Activated B cell treated with CpG ODN at 0.5 μM for 24 hours (primary cell): ENCODE data around the gene BMERB1. TPM values are rescaled to one million over a fixed set of nuclear protein-coding genes. Genes with fewer than 3 reads are reported as not detected.

Source experiments
- ATAC-seq: fragments of 200-7000 bp; cut with Tn5 transposase; one replicate; pipeline ENCODE4 v1.10.0; 2021; ENCODE audit warnings: low read depth, mild to moderate bottlenecking, moderate library complexity
- CTCF ChIA-PET: fragments of 350-600 bp; sonication (Branson Sonifier 250); formaldehyde crosslinking; loops from one replicate; lab custom pipeline; 2021; ENCODE audit warnings: antibody characterized with exemption; lab: Charles Lee
- POLR2A ChIA-PET: fragments of 350-600 bp; sonication (Branson Sonifier 250); formaldehyde crosslinking; loops from one replicate; lab custom pipeline; 2021; ENCODE audit warnings: antibody characterized with exemption; lab: Charles Lee
- DNase-seq: peaks from one replicate; pipeline ENCODE4 v3.0.0; 2022
- H3K27ac Mint-ChIP-seq: one replicate; pipeline ENCODE4 v1.8.0; 2020; ENCODE audit warnings: mixed read lengths
- H3K27me3 Mint-ChIP-seq: one replicate; pipeline ENCODE4 v1.8.0; 2021; ENCODE audit warnings: mixed read lengths
- H3K36me3 Mint-ChIP-seq: one replicate; pipeline ENCODE4 v1.8.0; 2021; ENCODE audit warnings: low read depth, mixed read lengths
- H3K4me1 Mint-ChIP-seq: one replicate; pipeline ENCODE4 v1.8.0; 2021; ENCODE audit warnings: mixed read lengths
- H3K4me3 Mint-ChIP-seq: one replicate; pipeline ENCODE4 v1.8.0; 2020; ENCODE audit warnings: mild to moderate bottlenecking, mixed read lengths
- H3K9me3 Mint-ChIP-seq: one replicate; pipeline ENCODE4 v1.8.0; 2020; ENCODE audit warnings: mixed read lengths
- intact Hi-C: fragments of 100-400 bp; cut with micrococcal nuclease; formaldehyde crosslinking; loops from one replicate; pipeline ENCODE4 v1.15.1; 2024
- total RNA-seq: library from RNA; stranded (reverse); gene quantifications from 2 replicates; pipeline ENCODE4 v1.2.3, GENCODE V29; 2022
- TF ChIP-seq, protein P1 (sequence below): fragments of 200-600 bp; IDR thresholded peaks from one replicate; pipeline ENCODE4 v1.8.0; 2022; ENCODE audit warnings: antibody characterized with exemption, mild to moderate bottlenecking

Gene BMERB1
- total RNA-seq, 1 donor from 2014 or later = 7.1 TPM

DNA sequence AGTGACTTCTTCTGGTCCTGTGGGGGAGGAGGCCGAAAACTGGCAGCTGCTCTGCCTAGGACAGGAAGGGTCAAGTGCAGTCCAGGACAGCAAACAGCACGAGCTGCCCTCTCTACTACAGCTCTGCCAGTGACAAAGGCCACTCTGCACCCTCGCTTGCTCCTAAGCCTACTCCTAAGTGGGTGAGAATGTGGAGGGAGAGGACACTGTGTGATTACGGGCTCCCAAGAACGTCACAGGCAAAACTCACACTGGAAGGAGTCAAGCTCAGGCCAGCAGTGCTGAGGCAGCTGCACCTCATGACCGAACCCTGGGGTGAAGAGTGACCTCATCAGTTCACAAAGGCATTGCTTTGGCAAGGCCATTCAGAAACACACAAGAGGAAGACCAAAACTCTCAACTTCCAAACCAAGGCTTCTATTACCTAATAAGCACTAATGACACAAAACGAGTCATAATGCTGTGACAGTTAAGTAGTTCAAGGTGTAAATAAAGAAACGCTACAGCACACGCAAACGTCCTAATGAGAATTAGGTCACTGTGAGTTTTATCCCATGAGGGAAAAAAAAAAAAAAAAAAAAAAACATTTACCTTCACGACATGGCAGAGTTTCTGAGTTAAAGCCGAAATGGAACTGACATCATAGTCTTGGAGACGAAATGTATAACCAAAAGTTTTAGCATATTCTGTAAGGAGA lies 173.5 kb downstream of the BMERB1 start:
- intact Hi-C loops = no loop called here
- Mint-ChIP-seq H3K27ac (peak overlapping the region; percentile 41), H3K27me3 (no peaks in the 10 kb centered on the region), H3K4me1 (no peaks in the 10 kb centered on the region), H3K36me3 (peaks cover 97% of the 10 kb centered on the region), H3K9me3 (no peaks in the 10 kb centered on the region), H3K4me3 (no peak overlapping the region)
- POLR2A ChIA-PET = interaction anchor here (0.8 kb wide), 1 partner anchor 17 kb away, joined by 4 read pairs; no protein-coding TSS in a partner anchor
- TF ChIP-seq, protein P1, sequence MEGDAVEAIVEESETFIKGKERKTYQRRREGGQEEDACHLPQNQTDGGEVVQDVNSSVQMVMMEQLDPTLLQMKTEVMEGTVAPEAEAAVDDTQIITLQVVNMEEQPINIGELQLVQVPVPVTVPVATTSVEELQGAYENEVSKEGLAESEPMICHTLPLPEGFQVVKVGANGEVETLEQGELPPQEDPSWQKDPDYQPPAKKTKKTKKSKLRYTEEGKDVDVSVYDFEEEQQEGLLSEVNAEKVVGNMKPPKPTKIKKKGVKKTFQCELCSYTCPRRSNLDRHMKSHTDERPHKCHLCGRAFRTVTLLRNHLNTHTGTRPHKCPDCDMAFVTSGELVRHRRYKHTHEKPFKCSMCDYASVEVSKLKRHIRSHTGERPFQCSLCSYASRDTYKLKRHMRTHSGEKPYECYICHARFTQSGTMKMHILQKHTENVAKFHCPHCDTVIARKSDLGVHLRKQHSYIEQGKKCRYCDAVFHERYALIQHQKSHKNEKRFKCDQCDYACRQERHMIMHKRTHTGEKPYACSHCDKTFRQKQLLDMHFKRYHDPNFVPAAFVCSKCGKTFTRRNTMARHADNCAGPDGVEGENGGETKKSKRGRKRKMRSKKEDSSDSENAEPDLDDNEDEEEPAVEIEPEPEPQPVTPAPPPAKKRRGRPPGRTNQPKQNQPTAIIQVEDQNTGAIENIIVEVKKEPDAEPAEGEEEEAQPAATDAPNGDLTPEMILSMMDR = no peak
- CTCF ChIA-PET = no interaction called here
- ATAC-seq = no peak
- no peak for DNase-seq

DNA sequence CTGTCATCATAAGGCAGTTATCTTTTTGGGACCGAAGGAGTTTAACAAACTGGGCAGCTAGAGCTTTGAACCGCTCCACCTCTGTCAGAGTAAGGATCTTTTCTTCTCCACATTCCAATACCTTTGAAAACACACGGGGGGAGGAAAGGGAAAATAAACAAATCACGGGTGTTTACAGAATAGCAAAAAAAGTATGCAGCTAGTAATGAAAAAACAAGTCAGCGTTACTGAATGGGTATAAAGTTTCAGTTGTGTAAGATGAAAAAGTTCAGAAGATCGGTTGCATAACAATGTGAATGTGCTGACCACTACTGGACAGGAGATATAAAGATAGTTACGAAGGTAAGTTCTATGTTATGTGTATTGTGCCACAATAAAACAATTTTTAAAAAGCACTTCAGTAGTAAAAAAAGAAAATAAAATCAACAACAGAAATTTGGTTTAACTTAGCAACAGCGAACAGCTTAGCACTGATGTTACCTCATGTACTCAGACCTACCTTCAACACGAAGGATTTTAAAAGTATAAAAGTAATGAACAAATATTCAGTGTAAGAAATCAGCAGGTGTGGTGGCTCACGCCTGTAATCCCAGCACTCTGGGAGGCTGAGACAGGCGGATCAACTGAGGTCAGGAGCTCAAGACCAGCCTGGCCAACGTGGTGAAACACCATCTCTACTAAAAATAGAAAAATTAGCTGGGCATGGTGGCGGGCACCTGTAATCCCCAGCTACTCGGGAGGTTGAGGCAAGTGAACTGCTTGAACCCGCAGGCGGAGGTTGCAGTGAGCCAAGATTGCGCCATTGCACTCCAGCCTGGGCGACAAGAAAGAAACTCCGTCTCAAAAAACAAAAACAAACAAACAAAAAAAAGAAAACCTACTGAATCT lies 174.3 kb downstream of the BMERB1 start:
- intact Hi-C loops = no loop called here
- no peak overlapping the region for H3K4me3 Mint-ChIP-seq
- H3K27ac Mint-ChIP-seq = peak overlapping the region; percentile 41
- peaks cover 94% of the 10 kb centered on the region for H3K36me3 Mint-ChIP-seq
- DNase-seq (no peak), ATAC-seq (no peak)
- no peaks in the 10 kb centered on the region for H3K4me1 Mint-ChIP-seq
- H3K27me3 Mint-ChIP-seq = no peaks in the 10 kb centered on the region
- TF ChIP-seq, protein P1 = no peak
- ChIA-PET POLR2A (no interaction called here), CTCF (no interaction called here)
- H3K9me3 Mint-ChIP-seq = no peaks in the 10 kb centered on the region

GRCh38 chr16:15609286-15609649 lies 174.9 kb downstream of the BMERB1 start:
- peaks cover 93% of the 10 kb centered on the region for H3K36me3 Mint-ChIP-seq
- intact Hi-C loops = no loop called here
- H3K4me3 Mint-ChIP-seq = no peak overlapping the region
- CTCF ChIA-PET = no interaction called here
- TF ChIP-seq, protein P1 = no peak
- no peak for DNase-seq
- no peaks in the 10 kb centered on the region for H3K9me3 Mint-ChIP-seq
- H3K4me1 Mint-ChIP-seq = no peaks in the 10 kb centered on the region
- no peaks in the 10 kb centered on the region for H3K27me3 Mint-ChIP-seq
- POLR2A ChIA-PET = no interaction called here
- H3K27ac Mint-ChIP-seq = no peak overlapping the region
- no peak for ATAC-seq

DNA sequence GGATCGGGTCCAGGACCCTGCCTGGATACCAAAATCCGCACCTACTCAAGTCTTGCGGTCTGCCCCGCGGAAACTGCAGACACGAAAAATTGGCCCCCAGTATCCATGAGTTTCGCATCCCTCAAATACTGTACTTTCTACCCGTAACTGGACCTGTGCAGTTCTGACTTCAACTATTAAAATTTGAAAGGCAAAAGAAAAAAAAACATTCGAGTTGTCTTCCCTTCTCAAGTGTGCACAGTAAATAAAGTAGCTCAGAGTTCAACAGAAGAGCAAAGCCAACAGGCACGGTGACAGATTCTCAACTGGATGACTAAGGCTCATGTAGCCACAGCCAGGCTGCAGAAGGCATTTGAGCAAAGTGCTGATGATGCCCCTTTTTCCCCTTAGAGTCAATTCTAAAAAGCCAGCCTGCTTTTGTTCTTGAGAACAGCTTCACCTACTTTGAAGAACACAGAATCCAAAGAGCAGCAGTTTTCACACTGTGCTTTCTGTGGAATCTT lies 176.0 kb downstream of the BMERB1 start:
- H3K4me1 Mint-ChIP-seq = no peaks in the 10 kb centered on the region

More for the DNA sequence above, 176.0 kb downstream of the BMERB1 start:
- ChIA-PET POLR2A (no interaction called here), CTCF (no interaction called here)
- H3K27me3 Mint-ChIP-seq = no peaks in the 10 kb centered on the region
- H3K9me3 Mint-ChIP-seq = no peaks in the 10 kb centered on the region
- peaks cover 87% of the 10 kb centered on the region for H3K36me3 Mint-ChIP-seq
- TF ChIP-seq, protein P1 = no peak
- H3K27ac Mint-ChIP-seq = no peak overlapping the region
- DNase-seq = no peak
- no peak for ATAC-seq
- no peak overlapping the region for H3K4me3 Mint-ChIP-seq
- intact Hi-C loops = loop anchor here (10.0 kb wide), 1 partner anchor 56 kb away; no protein-coding TSS in a partner anchor
